ENCODE measurements around the gene CEP68.

CEP68 gene

DNA sequence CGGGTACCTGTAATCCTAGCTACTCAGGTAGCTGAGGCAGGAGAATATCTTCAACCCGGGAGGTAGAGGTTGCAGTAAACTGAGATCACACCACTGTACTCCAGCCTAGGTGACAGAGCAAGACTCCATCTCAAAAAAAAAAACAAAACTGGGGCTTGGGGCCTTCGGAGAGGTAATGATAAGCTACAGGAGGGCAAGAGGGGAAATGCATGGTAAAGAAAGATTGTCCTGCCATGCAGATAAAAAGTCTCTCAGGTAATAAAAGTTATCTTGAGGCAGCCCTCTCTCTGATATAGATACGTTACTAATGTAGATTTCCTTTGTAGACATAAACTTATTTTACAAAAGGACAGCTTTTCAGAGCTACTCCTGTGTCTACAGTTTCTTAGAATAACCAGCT is 77.4 kb downstream of the CEP68 start:
- DNase-seq, result no peak

DNA sequence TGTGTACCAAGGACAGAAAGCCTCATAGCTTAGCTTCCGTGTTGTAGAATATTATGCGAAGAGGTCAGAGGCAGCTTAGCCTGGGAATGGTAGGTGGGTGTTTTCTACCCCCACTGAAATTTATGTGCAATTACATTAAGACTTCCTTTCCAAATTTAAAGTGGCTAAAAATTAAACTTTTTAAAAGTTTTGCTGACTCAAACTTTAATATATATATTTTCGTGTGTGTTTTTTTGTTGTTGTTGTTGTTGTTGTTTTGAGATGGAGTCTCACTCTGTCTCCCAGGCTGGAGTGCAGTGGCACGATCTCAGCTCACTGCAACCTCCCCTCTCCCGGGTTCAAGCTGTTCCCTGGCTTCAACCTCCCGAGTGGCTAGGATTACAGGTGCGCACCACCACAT is 77.9 kb downstream of the CEP68 start:
- DNase-seq, result no peak

DNA sequence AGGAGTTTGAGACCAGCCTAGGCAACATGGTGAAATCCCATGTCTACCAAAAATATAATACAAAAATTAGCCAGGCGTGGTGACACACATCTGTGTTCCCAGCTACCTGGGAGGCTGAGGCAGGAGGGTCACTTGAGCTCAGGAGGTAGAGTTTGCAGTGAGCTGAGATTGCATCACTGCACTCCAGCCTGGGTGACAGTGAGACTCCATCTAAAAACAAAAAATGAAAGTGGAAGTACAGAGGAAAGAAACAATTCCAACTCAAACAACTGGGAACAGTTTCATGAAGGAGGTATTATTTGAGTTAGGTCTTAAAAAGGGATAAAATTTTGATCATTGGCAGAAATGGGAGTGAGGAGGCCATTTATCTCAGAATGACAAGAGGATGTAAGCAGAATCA is 80.0 kb downstream of the CEP68 start:
- DNase-seq, result no peak
